A375 (cell line): ENCODE data around the gene RTBDN. TPM values are rescaled to one million over a fixed set of nuclear protein-coding genes. Genes with fewer than 3 reads are reported as not detected.

Source experiments
- small RNA-seq: library from RNA; depleted of rRNA; stranded (forward); fragments of <200 nt; gene quantifications from one replicate; pipeline ENCODE3, GENCODE V24; 2014
- total RNA-seq: library from RNA; depleted of rRNA; stranded (reverse); fragments of >200 nt; shearing (Covaris generic); gene quantifications from 2 replicates; pipeline ENCODE4 v1.2.3, GENCODE V29; 2014; rRNA removed

Gene RTBDN
- not detected in 2 replicates for total RNA-seq

DNA sequence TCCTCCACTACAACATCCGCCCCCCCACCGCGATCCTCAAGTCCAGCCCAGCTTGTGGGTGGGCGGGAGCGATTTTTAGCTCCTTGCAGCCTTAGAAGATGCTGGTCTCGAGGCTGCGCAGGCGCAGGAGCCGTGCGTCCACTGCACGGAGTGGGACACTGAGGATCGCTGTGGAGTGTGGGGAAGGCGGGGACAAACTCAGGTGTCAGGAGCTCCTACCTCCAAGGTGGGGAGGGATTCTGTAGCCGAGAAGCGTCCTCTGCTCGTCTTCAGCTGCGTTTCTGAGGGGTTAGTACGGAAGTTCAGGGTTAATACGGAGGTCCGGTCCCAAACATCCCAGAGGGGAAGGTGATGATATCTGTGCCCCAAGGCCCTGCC, at the start of gene RTBDN:
Gene RTBDN (minus strand): TSS at position 14 of the 378 bp plus-strand sequence. CDS start 4,600 bp downstream, outside the sequence.

DNA sequence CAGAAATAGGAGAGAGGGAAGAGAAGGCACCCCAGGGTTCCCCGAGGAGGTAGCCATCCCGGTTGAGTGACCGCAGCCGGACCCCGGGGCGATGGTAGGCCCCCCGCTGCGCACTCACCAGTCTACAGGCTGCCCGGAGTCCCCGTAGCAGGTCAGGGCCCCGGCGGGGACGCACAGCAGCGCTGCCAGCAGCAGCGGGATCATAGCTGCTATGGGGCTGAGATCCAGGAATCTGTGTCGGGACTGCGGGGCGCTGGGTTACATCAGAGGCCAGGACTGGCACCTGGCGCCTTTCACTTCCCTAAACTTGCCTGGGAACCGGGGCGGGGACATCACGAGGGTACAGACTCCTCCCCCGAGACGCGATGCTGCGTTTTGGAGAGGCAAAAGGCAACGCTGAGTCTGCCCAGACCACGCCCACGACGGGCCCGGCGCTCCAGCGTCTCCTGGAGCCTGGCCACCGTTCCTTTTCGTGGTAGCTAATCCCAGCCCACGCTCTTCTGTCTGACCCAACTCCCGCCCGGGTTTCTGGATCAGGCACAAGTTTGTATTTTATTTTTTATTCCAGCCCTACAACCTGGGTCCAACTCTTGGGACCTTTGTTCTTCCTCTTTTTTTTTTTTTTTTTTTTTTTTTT, 46.9 kb upstream of the RTBDN start, which contains the start of gene DNASE2:
Gene DNASE2 (minus strand): TSS at position 278 of the 637 bp plus-strand sequence. CDS start 74 bp downstream, at position 204.

DNA sequence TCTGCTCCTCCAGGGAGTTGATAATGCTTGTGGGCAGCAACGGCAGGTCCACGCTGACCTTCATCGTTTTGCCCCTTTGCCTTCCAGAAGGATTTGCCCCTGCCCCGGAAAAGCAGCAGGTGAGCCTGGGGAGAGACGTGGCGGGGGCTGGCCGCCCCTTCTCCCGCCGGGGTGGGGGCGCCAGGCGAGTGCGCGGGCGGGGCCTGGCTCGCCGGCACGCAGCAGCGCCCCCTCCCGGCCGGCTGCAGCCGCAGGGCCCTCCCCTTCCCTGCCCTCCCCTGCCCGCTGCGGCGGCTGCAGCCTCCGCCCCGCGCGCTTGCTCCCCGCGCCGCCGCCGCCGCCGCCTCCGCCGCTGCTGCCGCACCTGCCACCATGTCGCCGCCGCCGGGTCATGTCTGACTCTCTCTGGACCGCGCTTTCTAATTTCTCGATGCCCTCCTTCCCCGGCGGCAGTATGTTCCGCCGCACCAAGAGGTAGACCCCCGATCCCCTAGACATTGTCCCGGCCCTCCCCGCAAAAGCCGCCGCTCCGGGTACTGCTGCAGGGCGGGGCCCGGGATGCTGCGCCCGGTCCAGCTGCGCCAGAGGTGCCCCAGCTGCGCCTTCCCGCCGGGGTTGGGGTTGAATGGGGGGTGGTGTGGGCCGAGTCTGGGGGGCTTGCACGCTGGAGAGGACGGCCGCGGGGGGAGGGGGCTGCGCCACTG, 4.0 kb upstream of the RTBDN start, which contains the start of gene MAST1:
Gene MAST1 (plus strand): TSS at position 334 of the 704 bp plus-strand sequence. CDS start 58 bp downstream, at position 392.

DNA sequence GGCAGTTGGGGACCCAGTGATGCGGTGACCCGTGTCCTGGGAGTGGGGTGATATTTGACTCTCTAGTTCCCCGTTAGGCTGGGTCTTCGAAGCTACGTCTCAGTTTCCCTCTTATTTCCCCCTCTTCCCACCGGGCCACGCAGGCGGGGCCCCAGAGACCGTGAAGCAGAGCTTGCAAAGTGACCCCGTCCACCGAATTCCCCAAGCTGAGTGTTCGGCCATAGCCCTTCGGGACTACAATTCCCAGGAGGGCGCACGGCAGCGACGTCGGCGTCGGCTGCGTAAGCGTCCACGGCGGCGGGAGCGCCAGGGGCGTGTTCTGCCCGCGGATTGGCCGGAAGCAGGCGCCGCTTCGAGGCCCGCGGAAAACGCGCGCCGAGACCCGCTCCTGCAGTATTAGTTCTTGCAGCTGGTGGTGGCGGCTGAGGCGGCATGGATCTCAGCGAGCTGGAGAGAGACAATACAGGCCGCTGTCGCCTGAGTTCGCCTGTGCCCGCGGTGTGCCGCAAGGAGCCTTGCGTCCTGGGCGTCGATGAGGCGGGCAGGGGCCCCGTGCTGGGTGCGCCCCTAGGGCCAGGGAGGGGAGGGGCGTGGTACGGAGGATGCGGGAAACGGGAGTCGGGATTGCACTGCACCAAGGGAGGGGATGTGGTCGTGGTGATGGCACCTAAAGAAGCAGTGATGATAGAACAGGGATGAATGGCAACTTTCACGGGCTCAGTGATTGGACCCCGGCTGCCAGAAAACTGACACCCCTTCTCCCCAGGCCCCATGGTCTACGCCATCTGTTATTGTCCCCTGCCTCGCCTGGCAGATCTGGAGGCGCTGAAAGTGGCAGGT, 27.9 kb downstream of the RTBDN start, which contains the start of gene RNASEH2A:
Gene RNASEH2A (plus strand): TSS at position 343 of the 840 bp plus-strand sequence. CDS start 90 bp downstream, at position 433.

DNA sequence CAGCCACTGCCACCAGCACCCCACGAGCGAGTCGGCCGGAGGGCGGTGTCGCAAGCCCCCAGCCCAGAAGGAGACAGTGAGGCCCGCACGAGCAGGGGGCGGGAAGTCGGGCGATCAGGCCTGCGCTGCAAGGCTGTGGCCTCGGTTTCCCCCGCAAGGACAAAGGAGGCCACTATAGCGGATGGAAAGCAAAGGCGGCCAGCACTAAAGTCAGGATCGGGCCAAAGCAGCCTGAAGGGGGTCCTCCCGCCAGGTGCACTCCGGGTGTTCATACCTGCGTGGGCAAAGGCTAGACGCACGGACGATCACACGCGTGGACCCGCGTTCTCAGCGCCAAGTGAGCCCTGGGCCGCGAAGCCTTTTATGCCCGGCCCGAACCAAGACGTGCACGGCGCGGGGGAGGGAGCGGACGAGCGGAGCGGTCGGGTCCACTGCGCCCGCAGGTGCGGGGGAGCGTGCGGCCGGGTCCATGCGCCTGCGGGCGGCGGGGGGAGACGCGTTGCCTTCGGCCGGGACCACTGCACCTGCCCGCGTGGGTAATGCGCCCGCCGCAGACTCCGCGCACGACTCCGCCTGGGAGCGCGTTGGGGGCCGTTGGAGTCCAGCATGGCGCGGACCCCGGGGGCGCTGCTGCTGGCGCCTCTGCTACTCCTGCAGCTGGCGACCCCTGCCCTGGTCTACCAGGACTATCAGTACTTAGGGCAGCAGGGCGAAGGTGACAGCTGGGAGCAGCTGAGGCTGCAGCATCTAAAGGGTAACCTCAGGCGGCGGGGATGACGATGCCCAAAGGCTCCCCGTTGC, 32.7 kb downstream of the RTBDN start, which contains the start of the genes PRDX2 and THSD8:
Gene PRDX2 (minus strand): TSS at position 335 of the 801 bp plus-strand sequence. CDS start 539 bp downstream, outside the sequence.
Gene THSD8 (plus strand): TSS at position 604 of the 801 bp plus-strand sequence. CDS start 3 bp downstream, at position 607.

DNA sequence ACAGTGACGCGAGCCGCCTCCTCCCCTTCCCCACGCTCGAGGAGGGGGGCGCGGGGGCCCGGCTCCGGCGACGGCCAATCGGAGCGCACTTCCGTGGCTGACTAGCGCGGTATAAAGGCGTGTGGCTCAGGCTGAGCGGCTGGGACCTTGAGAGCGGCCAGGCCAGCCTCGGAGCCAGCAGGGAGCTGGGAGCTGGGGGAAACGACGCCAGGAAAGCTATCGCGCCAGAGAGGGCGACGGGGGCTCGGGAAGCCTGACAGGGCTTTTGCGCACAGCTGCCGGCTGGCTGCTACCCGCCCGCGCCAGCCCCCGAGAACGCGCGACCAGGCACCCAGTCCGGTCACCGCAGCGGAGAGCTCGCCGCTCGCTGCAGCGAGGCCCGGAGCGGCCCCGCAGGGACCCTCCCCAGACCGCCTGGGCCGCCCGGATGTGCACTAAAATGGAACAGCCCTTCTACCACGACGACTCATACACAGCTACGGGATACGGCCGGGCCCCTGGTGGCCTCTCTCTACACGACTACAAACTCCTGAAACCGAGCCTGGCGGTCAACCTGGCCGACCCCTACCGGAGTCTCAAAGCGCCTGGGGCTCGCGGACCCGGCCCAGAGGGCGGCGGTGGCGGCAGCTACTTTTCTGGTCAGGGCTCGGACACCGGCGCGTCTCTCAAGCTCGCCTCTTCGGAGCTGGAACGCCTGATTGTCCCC, 42.9 kb downstream of the RTBDN start, which contains the start of gene JUNB:
Gene JUNB (plus strand): TSS at position 142 of the 706 bp plus-strand sequence. CDS start 286 bp downstream, at position 428.

Small RNAs within 50 kb of the gene (small RNA-seq; reads per million reads assigned to genes)
- gene MIR5684 = not detected
- not detected for gene MIR6794

Other genes starting within 250 kb of the RTBDN start
- gene ZNF490, start 223.8 kb downstream of the RTBDN start, total RNA-seq = 8.4 and 12.2 TPM in 2 replicates
- gene ZNF791, start 223.7 kb downstream of the RTBDN start, total RNA-seq = 12.5 and 16.3 TPM in 2 replicates
- 50.7 and 54.4 TPM in 2 replicates for gene MAN2B1, start 167.8 kb downstream of the RTBDN start, total RNA-seq
- 52.2 and 53.5 TPM in 2 replicates for gene WDR83, start 167.8 kb downstream of the RTBDN start, total RNA-seq
- 193 and 202 TPM in 2 replicates for gene DHPS, start 152.7 kb downstream of the RTBDN start, total RNA-seq
- gene GNG14, start 146.6 kb downstream of the RTBDN start, total RNA-seq = 2.1 TPM in 1 of 2 replicates, not detected in the other
- 34.6 and 41.0 TPM in 2 replicates for gene FBXW9, start 137.9 kb downstream of the RTBDN start, total RNA-seq
- gene TNPO2, start 110.6 kb downstream of the RTBDN start, total RNA-seq = 39.9 and 41.8 TPM in 2 replicates
- 639 and 708 TPM in 2 replicates for gene TRIR, start 99.9 kb downstream of the RTBDN start, total RNA-seq
- 128 and 132 TPM in 2 replicates for gene GET3, start 97.1 kb downstream of the RTBDN start, total RNA-seq
- gene BEST2, start 82.8 kb downstream of the RTBDN start, total RNA-seq = not detected in 2 replicates
- 21.1 and 25.3 TPM in 2 replicates for gene HOOK2, start 59.0 kb downstream of the RTBDN start, total RNA-seq
- gene JUNB, start 43.1 kb downstream of the RTBDN start, total RNA-seq = 171 and 236 TPM in 2 replicates
- 319 and 370 TPM in 2 replicates for gene PRDX2, start 32.8 kb downstream of the RTBDN start, total RNA-seq
- not detected in 2 replicates for gene THSD8, start 32.5 kb downstream of the RTBDN start, total RNA-seq
- 96.4 and 96.8 TPM in 2 replicates for gene RNASEH2A, start 28.0 kb downstream of the RTBDN start, total RNA-seq
- gene MAST1, start 3.9 kb upstream of the RTBDN start, total RNA-seq = 0.45 and 2.2 TPM in 2 replicates
- 47.9 and 68.7 TPM in 2 replicates for gene DNASE2, start 46.9 kb upstream of the RTBDN start, total RNA-seq
- gene KLF1, start 52.6 kb upstream of the RTBDN start, total RNA-seq = not detected in 2 replicates
- 39.7 and 47.5 TPM in 2 replicates for gene GCDH, start 56.6 kb upstream of the RTBDN start, total RNA-seq
- 2.4 and 3.1 TPM in 2 replicates for gene SYCE2, start 84.7 kb upstream of the RTBDN start, total RNA-seq
- 283 and 317 TPM in 2 replicates for gene FARSA, start 99.1 kb upstream of the RTBDN start, total RNA-seq
- gene CALR, start 104.0 kb upstream of the RTBDN start, total RNA-seq = 882 and 923 TPM in 2 replicates
- 342 and 376 TPM in 2 replicates for gene RAD23A, start 111.3 kb upstream of the RTBDN start, total RNA-seq
- 148 and 190 TPM in 2 replicates for gene GADD45GIP1, start 122.6 kb upstream of the RTBDN start, total RNA-seq
- gene DAND5, start 135.0 kb upstream of the RTBDN start, total RNA-seq = 0.38 TPM in 1 of 2 replicates, not detected in the other
- 22.5 and 28.1 TPM in 2 replicates for gene NFIX, start 160.9 kb upstream of the RTBDN start, total RNA-seq